IPS-15b (cell line): ENCODE results near the gene TBCE.

ENCODE experiments used
- H3K27me3 ChIP-seq: one replicate; pipeline ENCODE4 v1.6.1; 2013; ENCODE audit warnings: low read length; ENCODE audit not compliant: control insufficient read depth, insufficient read depth
- H3K36me3 ChIP-seq: one replicate; pipeline ENCODE4 v1.6.1; 2013; ENCODE audit warnings: low read length; ENCODE audit not compliant: control insufficient read depth, insufficient read depth
- H3K4me1 ChIP-seq: one replicate; pipeline ENCODE4 v1.6.1; 2013; ENCODE audit warnings: mild to moderate bottlenecking, low read length; ENCODE audit not compliant: control insufficient read depth, insufficient read depth
- H3K4me3 ChIP-seq: one replicate; pipeline ENCODE4 v1.5.1; 2013; ENCODE audit warnings: low read depth, low read length
- H3K9ac ChIP-seq: one replicate; pipeline ENCODE4 v1.6.1; 2013; ENCODE audit warnings: low read depth, mild to moderate bottlenecking, low read length
- H3K9me3 ChIP-seq: one replicate; pipeline ENCODE4 v1.6.1; 2013; ENCODE audit warnings: mild to moderate bottlenecking, low read length; ENCODE audit not compliant: control insufficient read depth, insufficient read depth

TBCE gene, protein sequence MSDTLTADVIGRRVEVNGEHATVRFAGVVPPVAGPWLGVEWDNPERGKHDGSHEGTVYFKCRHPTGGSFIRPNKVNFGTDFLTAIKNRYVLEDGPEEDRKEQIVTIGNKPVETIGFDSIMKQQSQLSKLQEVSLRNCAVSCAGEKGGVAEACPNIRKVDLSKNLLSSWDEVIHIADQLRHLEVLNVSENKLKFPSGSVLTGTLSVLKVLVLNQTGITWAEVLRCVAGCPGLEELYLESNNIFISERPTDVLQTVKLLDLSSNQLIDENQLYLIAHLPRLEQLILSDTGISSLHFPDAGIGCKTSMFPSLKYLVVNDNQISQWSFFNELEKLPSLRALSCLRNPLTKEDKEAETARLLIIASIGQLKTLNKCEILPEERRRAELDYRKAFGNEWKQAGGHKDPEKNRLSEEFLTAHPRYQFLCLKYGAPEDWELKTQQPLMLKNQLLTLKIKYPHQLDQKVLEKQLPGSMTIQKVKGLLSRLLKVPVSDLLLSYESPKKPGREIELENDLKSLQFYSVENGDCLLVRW

DNA sequence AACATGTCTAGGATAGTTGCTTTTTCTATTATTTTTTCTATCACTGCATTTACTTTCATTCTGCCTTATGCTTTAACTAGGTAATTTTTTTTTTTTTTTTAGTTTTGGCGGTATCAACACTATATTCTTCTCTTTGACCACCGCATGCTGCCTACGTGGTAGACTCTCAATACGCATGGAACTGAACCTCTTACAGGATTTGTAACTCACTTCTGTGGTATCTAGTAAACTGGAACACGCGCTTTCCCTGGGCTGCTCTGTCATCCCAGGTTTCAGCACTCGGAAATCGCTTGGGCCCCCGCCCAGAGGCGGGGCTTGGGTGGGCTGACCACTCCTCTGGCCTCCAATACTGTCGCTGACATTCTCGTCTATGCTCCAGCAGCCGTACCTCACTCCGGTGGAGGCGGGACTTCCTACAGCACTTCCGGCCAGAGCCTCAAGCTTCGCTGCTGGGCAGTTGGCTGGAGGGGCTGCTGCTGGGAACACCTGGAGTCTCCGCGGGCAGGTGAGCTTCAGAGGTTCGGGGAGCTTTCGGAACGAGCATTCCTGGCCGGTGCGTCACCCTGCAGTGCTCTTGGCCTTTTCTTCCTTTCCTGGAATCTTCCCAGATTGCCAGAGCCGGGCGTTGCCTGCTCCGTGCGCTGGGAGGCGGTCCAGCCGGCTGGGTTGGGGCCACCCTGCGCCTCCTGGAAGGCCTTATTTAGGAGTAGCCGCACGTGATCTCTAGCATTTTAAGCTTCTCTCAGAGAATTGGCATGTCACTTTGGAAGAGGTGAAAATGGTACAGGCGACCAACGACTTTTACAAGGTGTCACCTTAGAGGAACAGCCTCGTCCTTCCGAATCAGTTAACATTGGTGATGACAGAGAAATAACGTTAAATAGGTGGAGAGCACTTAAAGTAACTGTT, at the start of gene TBCE:
Gene TBCE (plus strand): TSS at position 428 of the 909 bp plus-strand sequence. CDS start 12,623 bp downstream, outside the sequence.
- H3K27me3 ChIP-seq: no peaks in the 10 kb centered on the region
- no peaks in the 10 kb centered on the region for H3K4me1 ChIP-seq
- peak within 1 kb of the TSS; percentile 61 for H3K4me3 ChIP-seq
- no peaks in the 10 kb centered on the region for H3K36me3 ChIP-seq
- H3K9ac ChIP-seq: peak within 1 kb of the TSS; percentile 38
- no peaks in the 10 kb centered on the region for H3K9me3 ChIP-seq

DNA sequence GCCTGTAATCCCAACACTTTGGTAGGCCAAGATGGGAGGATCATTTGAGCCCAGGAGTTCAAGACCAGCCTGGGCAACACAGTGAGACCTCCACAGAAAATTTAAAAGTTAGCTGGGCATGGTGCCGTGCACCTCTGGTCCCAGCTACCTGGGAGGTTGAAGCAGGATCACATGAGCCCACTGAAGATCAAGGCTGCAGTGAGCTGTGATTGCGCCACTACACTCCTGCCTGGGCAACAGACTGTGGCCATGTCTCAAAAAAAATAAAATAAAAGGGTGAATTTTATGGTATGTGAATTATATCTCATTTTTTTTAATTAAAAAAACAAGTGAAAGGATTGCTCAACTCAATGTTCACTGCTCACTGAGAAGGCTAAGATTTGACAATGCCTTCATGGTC, 48.0 kb upstream of the TBCE start:
- Histone ChIP-seq H3K9ac (no peak overlapping the region), H3K9me3 (no peaks in the 10 kb centered on the region), H3K36me3 (no peaks in the 10 kb centered on the region)

DNA sequence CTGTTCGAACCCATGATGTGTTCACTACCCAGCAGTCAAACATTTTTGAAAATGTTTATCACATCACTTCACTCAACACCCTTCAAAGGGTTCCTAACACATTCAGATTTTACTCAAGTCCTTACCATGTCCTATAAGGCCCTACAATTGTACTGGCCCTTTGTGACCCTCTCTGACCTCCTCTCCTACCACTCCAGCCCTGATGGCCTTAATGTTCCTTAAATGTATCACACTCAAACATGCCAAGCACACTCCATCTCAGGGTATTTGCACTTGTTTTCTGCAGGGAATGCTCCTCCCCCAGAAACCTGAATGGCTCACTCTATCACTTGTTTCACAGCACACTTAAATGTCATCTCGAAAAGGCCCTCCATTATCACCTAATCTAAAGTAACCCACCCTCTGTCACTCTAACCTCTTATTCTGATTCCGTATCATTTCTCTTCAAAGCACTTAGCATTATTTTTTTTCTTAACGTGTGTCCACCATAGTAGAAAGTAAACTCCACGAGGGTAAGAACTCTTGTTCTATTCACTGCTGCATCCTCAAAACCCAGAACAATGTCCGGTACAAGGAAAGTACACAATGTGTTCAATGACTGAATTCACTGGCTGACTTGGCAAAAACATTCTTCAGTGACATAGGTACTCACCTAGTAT, 46.6 kb upstream of the TBCE start:
- no peaks in the 10 kb centered on the region for H3K36me3 ChIP-seq
- H3K4me3 ChIP-seq: no peak overlapping the region
- H3K4me1 ChIP-seq: no peaks in the 10 kb centered on the region
- no peaks in the 10 kb centered on the region for H3K9me3 ChIP-seq
- no peak overlapping the region for H3K9ac ChIP-seq
- H3K27me3 ChIP-seq: no peaks in the 10 kb centered on the region

More for the DNA sequence above, 48.0 kb upstream of the TBCE start:
- H3K4me3 ChIP-seq: no peak overlapping the region
- H3K4me1 ChIP-seq: no peaks in the 10 kb centered on the region
- H3K27me3 ChIP-seq: no peaks in the 10 kb centered on the region

DNA sequence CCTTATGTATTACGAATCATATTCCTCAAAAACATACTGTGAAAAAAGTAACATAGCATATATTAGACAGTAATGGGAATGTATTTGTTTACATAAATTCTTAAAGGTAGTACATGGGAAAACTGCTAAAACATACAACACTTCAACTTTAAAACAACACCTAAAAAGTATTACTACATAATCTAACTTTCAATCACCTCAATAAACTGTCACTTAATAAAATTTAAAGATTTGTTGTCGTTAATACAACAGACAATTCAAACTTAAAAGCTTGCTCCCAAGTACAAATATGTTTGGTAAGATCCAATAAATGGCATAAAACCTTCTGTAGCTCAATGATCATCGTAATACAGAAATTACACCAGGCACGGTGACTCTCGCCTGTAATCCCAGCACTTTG, 42.9 kb upstream of the TBCE start:
- Histone ChIP-seq H3K9ac (no peak overlapping the region), H3K4me3 (no peak overlapping the region), H3K9me3 (no peaks in the 10 kb centered on the region), H3K27me3 (no peaks in the 10 kb centered on the region), H3K36me3 (no peaks in the 10 kb centered on the region), H3K4me1 (no peaks in the 10 kb centered on the region)

DNA sequence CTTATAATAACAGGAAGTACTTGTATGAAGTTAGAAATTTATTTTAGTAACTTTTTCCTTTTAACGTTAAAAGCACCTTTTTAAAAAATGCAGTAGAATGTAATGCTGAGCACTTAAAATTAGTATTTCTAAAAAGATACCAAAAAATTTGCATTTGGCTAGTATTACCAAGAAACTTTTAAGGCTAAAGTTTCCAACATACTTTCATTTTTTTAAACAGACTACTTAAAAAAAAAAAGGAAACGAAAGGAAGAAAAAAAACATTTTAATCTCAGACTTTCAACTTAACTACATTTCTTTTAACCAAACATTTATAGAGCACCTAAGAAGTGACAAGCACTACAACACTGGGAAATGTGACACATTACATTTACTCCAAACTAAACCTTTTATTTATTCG, 42.1 kb upstream of the TBCE start:
- Histone ChIP-seq H3K4me1 (no peaks in the 10 kb centered on the region), H3K9ac (no peak overlapping the region), H3K9me3 (no peaks in the 10 kb centered on the region), H3K4me3 (no peak overlapping the region), H3K27me3 (no peaks in the 10 kb centered on the region), H3K36me3 (no peaks in the 10 kb centered on the region)

DNA sequence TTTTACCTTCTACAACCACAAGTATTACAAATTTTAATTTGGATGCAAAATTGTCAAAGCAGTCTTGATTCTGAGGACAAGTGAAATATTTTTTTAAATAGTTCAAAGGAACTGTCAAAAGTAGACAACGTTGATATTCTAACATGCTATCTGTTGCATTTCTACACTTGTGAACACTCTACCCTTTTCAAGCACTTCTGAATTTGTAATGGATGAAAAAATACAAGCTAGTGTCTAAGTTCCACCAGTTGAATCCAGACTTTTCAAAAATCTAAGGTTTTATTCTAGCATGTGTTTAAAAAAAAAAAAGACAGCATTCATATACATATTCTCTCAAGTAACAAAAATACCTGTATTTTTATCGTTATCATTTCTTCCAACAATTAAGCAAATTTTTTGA, 41.4 kb upstream of the TBCE start:
- Histone ChIP-seq H3K27me3 (no peaks in the 10 kb centered on the region), H3K4me1 (peaks cover 1% of the 10 kb centered on the region), H3K36me3 (no peaks in the 10 kb centered on the region), H3K4me3 (peak overlapping the region; percentile 65), H3K9ac (no peak overlapping the region), H3K9me3 (no peaks in the 10 kb centered on the region)

DNA sequence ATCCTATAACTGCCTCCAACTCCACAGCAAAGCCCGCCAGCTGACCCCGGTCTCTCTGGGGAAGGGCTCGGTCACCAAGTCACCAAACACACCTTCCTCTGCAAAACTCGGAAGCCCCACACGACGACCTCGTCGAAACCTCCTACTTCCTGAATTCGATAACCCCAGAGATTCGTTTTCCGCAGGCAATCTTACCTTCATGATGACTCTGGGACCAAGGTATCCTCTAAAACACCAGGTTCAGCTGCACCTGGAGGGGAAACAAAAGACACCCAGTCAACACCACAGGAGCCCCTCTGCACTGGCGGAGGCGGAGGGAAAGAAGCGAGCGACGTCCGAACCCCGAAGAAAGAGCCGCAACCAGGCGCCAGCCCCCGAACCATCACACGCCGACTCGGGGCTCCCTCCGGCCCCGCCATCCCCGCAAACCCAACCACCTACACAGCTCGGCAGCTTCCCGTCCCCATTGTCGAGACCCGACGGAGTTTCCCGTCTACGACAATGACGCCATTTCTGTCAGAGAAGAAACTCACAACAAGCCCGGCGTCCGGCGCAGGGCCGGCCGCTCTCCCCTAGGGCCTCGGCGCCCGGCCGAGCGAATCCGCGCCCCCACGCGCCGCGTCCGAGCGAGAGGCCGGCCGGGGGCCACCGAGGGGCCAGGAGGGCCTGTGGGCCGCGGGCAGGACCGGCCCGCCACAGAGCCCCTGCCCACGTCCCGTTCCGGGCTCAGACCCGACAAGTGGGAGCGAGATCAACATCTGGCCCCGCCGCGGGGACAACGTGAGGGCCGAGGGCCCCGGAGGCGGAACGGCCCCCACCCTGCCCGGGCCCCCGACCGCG, 40.3 kb upstream of the TBCE start:
- Histone ChIP-seq H3K27me3 (no peaks in the 10 kb centered on the region), H3K4me3 (peak overlapping the region; percentile 65), H3K4me1 (peaks cover 2% of the 10 kb centered on the region), H3K9me3 (no peaks in the 10 kb centered on the region), H3K36me3 (no peaks in the 10 kb centered on the region), H3K9ac (peak overlapping the region; percentile 65)

DNA sequence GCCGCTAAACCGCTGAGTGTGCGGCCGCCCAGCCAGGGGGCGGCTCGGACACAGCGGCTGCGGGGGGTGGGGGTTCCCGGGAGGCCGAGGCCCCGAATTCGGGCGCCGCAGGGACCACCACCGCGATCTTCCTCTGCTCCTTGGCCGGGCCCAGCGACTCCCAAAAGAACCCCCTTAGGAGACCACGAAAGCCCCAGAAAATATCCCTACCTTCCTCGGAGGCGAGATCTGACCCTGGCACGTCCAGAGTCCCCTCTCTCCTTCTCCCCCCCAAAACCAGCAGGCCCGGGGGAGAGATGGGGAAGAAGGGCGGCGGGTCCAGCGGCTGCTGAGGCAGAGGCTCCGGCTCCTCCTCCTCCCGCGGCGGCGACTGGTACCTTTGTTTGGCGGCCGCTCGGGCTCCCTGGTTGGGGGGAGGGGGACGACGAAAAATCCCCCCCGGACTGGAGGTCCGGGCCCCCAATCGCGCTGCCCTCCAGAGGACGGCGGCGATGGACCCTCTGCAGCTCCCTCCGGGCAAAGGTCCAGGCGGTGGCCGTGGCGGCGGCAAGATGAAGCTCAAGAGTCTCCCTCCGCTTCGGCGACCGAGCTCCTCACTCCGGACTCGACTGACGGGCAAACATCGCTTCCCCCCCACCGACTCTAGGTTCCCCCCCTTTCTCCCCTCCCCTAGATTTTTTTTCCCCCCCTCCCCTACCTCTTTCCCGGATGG, 39.5 kb upstream of the TBCE start, which contains the start of gene ARID4B:
Gene ARID4B (minus strand): TSS at position 621 of the 712 bp plus-strand sequence. CDS start 1,260 bp downstream, outside the sequence.
- peaks cover 2% of the 10 kb centered on the region for H3K4me1 ChIP-seq
- peak within 1 kb of the TSS; percentile 84 for H3K9ac ChIP-seq
- H3K27me3 ChIP-seq: no peaks in the 10 kb centered on the region
- H3K9me3 ChIP-seq: no peaks in the 10 kb centered on the region
- H3K4me3 ChIP-seq: peak within 1 kb of the TSS; percentile 83
- no peaks in the 10 kb centered on the region for H3K36me3 ChIP-seq

DNA sequence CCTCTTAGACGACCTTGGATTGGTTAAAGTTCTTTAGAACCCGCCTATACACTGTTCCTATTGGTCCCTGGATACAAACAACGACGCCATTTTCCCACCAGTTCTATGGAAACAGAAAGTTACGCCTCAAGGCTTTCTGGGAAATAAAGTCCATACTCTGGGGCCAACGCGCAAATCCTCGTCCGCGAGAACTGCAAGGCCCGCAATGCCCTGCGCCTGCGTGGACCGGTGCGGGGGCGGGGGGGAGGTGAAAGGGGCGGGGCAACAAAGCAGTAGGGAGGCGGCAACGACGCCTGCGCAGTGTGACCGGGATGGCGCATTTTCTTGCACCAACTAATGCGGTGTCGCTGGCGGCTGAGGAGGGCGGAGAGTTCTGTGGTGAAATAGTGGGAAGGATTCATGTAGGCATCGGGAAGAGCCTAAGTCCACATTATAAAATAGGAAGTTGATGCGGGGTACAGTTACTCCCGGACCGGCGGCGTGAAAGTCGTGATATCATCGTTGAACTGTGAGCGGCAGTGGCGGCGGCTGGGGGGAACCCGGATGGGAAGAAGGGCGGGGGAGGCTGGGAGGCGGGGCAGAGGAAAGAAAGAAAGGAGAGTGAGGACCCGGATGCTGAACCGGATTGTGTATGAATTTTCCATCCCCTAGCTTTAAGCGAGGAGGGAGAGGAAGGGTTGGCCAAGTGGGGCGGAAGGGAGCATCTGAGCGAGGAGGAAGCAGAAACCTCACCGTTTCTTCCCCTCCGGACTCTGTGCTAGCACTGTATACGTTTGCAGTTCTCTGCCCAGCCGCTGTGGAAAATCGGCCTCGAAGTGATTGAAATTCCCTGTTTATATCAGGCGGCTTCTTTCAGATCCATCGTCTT, 38.7 kb upstream of the TBCE start, which contains the start of gene GGPS1:
Gene GGPS1 (plus strand): TSS at position 300 of the 868 bp plus-strand sequence. CDS start 6,695 bp downstream, outside the sequence.
- Histone ChIP-seq H3K9ac (peak within 1 kb of the TSS; percentile 84), H3K27me3 (no peaks in the 10 kb centered on the region), H3K9me3 (no peaks in the 10 kb centered on the region), H3K4me3 (peak within 1 kb of the TSS; percentile 83), H3K36me3 (no peaks in the 10 kb centered on the region), H3K4me1 (peaks cover 2% of the 10 kb centered on the region)
